ENCODE results near the gene NCOR2.
A peak's percentile ranks its signal among the peaks of the same experiment; 100 is the strongest.

NCOR2 gene

GRCh38 chr12:124543590-124544310 is 23.7 kb downstream of the NCOR2 start:
- Histone ChIP-seq H3K4me1 (peaks cover 4% of the 10 kb centered on the region; the same call in 1 of the 2 replicates), H3K4me3 (no peak overlapping the region), H3K9me3 (no peaks in the 10 kb centered on the region), H3K27me3 (ENCODE audit: low read depth) (no peaks in the 10 kb centered on the region), H3K36me3 (replicated peaks) (no peaks in the 10 kb centered on the region; the same call in 1 of the 2 replicates)
- in situ Hi-C loops (cut with MboI; ENCODE audit: low sequenced_read_pairs): no loop called here
- no peak for DNase-seq (ENCODE audit: low spot score in 2 of 2)

DNA sequence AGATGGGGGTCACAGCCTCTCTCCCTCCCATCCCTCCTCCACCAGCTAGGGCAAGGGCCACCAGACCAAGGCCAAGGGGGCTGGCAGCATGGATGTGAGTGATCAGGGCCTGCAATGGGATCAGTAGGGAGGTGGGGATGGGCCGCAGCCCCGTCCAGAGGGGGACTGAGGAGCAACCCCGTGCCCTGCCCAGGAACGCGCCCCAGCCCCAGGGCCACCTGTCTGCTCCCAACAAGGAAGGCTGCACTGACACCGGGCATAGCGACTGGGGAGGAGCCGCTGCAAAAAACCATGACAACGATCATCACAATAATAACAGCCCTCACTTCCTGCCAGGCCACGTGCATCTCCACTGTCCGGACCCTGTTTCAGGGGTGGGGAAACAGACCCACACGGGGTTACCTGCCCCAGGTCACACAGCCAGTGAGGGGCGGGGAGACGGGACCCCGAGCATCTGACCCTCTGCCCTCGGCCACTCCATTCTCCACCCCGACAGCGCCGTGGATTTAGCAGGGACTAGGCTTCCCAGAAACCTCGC is 24.3 kb downstream of the NCOR2 start:
- Histone ChIP-seq H3K36me3 (replicated peaks) (no peaks in the 10 kb centered on the region; the same call in 1 of the 2 replicates), H3K4me1 (peaks cover 4% of the 10 kb centered on the region; the same call in 1 of the 2 replicates), H3K9me3 (no peaks in the 10 kb centered on the region), H3K27me3 (ENCODE audit: low read depth) (no peaks in the 10 kb centered on the region), H3K4me3 (no peak overlapping the region)
- in situ Hi-C loops (cut with MboI; ENCODE audit: low sequenced_read_pairs): no loop called here
- peak in 1 of 2 experiments; percentile 39 for DNase-seq (ENCODE audit: low spot score in 2 of 2)

DNA sequence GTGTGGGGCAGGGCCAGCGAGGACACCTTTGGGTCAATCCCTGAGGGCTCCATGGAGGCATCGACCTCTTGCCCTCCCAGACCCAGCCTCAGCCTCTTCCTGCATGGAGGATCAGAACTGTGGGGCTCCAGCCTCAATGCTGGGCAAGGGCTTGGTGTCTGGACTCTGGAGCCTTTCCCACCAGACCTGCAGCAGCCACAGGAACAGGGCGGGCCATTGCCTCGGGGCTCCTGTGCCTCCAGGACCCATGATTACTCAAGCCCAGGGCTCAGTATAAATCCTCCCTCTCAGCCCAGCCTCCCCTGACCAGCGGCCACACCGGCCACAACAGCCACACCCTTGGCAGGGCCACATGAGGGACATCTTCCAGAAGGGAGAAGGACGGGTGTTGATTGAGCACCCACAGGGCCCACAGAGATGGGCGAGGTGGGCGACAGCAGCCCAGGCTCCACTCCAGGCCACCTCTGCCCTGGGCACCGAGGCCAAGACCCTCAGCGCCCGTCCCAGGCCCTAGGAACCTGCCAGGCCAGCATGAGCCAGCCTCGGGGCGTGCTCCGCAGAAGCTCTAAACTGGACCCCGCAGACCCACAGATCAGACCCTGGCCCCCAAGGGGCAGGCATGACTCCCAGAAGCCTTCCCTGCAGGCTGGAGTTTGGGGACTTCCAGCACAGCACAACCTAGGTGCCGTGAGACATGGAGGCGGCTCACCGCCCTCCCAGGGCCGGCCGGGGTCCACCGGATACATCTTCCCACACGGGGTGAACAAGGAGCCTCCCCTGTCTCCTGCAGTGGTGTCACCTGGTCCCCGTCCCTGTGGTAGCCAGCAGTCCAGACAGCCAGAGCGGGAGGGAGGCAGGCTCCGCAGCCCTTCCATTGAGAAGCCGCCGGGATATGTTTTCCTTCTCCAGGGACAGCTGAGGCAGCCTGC is 25.1 kb downstream of the NCOR2 start:
- H3K4me3 ChIP-seq: no peak overlapping the region
- H3K4me1 ChIP-seq: peaks cover 4% of the 10 kb centered on the region; the same call in 1 of the 2 replicates
- H3K36me3 ChIP-seq (replicated peaks): no peaks in the 10 kb centered on the region; the same call in 1 of the 2 replicates
- in situ Hi-C loops (cut with MboI; ENCODE audit: low sequenced_read_pairs): no loop called here
- H3K9me3 ChIP-seq: no peaks in the 10 kb centered on the region
- DNase-seq (ENCODE audit: low spot score in 2 of 2): no peak
- H3K27me3 ChIP-seq (ENCODE audit: low read depth): no peaks in the 10 kb centered on the region

GRCh38 chr12:124541322-124541721 is 26.1 kb downstream of the NCOR2 start:
- Histone ChIP-seq H3K36me3 (replicated peaks) (no peaks in the 10 kb centered on the region; the same call in 1 of the 2 replicates), H3K4me3 (no peak overlapping the region), H3K27me3 (ENCODE audit: low read depth) (no peaks in the 10 kb centered on the region), H3K4me1 (peaks cover 4% of the 10 kb centered on the region; the same call in 1 of the 2 replicates), H3K9me3 (no peaks in the 10 kb centered on the region)
- DNase-seq (ENCODE audit: low spot score in 2 of 2): no peak
- in situ Hi-C loops (cut with MboI; ENCODE audit: low sequenced_read_pairs): no loop called here

GRCh38 chr12:124539084-124540041 is 28.0 kb downstream of the NCOR2 start:
- DNase-seq (ENCODE audit: low spot score in 2 of 2): no peak
- in situ Hi-C loops (cut with MboI; ENCODE audit: low sequenced_read_pairs): no loop called here
- H3K27me3 ChIP-seq (ENCODE audit: low read depth): no peaks in the 10 kb centered on the region
- H3K36me3 ChIP-seq (replicated peaks): peaks cover 1% of the 10 kb centered on the region; the same call in 1 of the 2 replicates
- no peaks in the 10 kb centered on the region for H3K9me3 ChIP-seq
- no peak overlapping the region for H3K4me3 ChIP-seq
- H3K4me1 ChIP-seq: peaks cover 3% of the 10 kb centered on the region; the same call in 1 of the 2 replicates

DNA sequence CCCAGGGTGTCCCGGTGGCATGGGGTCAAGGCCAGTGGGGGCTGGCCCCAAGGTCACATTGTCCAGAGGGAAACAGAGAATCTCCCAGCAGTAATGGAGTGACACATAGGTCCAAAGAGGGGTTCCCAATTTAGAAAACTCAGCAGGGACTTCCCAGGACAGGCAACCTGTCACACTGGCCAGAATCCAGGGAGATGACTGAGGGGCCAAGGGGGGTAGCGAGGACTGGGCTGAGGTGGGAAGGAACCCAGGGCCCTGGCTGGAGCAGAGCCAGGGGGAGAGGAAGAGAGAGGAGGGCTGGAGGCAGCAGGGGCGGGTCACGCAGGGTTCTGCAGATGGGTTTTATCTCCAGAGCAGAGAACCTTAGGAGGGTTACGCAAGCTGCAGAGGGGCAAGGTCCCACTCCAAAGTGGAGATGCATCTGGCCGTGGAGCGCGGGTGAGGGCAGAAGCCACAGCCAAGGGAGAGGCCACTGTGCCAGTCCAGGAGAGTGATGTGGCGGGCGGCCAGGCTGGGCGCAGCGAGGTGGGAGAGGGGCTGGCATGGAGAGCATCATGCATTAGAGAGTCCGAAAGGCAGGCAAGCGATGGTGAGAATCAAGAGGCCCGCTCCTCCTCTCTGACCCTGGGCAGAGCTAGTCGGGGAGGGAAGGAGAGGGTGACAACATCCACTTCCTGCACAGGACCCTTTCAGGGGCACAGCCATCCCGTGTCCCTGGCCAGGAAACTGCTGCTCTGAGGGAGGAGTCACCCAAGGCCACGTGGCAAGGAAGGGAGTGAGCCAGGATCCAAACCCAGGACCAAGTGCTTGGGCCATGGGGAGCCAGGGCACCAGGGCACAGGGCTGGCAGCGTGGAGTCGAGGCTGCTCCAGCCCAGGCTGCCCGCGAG is 29.0 kb downstream of the NCOR2 start:
- in situ Hi-C loops (cut with MboI; ENCODE audit: low sequenced_read_pairs): no loop called here
- Histone ChIP-seq H3K27me3 (ENCODE audit: low read depth) (no peaks in the 10 kb centered on the region), H3K36me3 (replicated peaks) (peaks cover 2% of the 10 kb centered on the region; the same call in 1 of the 2 replicates), H3K9me3 (no peaks in the 10 kb centered on the region), H3K4me1 (no peaks in the 10 kb centered on the region), H3K4me3 (no peak overlapping the region)
- DNase-seq (ENCODE audit: low spot score in 2 of 2): no peak

- in situ Hi-C loops (cut with MboI; ENCODE audit: low sequenced_read_pairs): no loop called here
- Histone ChIP-seq H3K27me3 (ENCODE audit: low read depth) (no peaks in the 10 kb centered on the region), H3K36me3 (replicated peaks) (peaks cover 2% of the 10 kb centered on the region; the same call in 1 of the 2 replicates), H3K9me3 (no peaks in the 10 kb centered on the region), H3K4me1 (no peaks in the 10 kb centered on the region), H3K4me3 (no peak overlapping the region)
- no peak for DNase-seq (ENCODE audit: low spot score in 2 of 2)
These were observed 29.8 kb downstream of the NCOR2 start for GRCh38 chr12:124537525-124538193.

DNA sequence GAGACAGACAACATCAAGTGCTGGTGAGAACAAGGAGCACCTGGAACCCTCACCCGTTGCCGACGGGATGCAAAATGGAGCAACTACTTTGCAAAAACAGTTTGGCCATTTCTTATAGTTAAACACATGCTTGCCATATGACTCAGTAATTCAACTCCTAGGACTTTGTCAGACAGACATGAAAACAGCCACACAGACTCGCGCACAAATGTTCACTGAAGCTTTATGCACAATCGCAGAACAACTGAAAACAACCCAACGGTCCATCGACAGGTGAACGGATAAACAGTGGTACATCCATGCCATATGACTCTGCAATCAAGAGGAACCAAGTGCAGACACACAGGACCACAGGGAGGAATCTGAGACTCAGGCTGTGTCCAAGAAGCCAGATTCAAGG is 30.8 kb downstream of the NCOR2 start:
- no peak overlapping the region; the same call in 1 of the 2 replicates for H3K4me3 ChIP-seq
- H3K9me3 ChIP-seq: no peaks in the 10 kb centered on the region
- DNase-seq (ENCODE audit: low spot score in 2 of 2): no peak
- H3K27me3 ChIP-seq (ENCODE audit: low read depth): no peaks in the 10 kb centered on the region
- in situ Hi-C loops (cut with MboI; ENCODE audit: low sequenced_read_pairs): no loop called here
- no peaks in the 10 kb centered on the region for H3K4me1 ChIP-seq
- peaks cover 2% of the 10 kb centered on the region; the same call in 1 of the 2 replicates for H3K36me3 ChIP-seq (replicated peaks)

- Histone ChIP-seq H3K9me3 (no peaks in the 10 kb centered on the region), H3K4me1 (no peaks in the 10 kb centered on the region), H3K36me3 (replicated peaks) (peaks cover 2% of the 10 kb centered on the region; the same call in 1 of the 2 replicates), H3K4me3 (no peak overlapping the region), H3K27me3 (ENCODE audit: low read depth) (no peaks in the 10 kb centered on the region)
- no peak for DNase-seq (ENCODE audit: low spot score in 2 of 2)
- in situ Hi-C loops (cut with MboI; ENCODE audit: low sequenced_read_pairs): no loop called here
These were observed 32.4 kb downstream of the NCOR2 start for GRCh38 chr12:124534776-124535740.

- no peak overlapping the region for H3K4me3 ChIP-seq
- in situ Hi-C loops (cut with MboI; ENCODE audit: low sequenced_read_pairs): no loop called here
- H3K9me3 ChIP-seq: no peaks in the 10 kb centered on the region
- peaks cover 2% of the 10 kb centered on the region; the same call in 1 of the 2 replicates for H3K36me3 ChIP-seq (replicated peaks)
- DNase-seq (ENCODE audit: low spot score in 2 of 2): no peak
- H3K4me1 ChIP-seq: no peaks in the 10 kb centered on the region
- no peaks in the 10 kb centered on the region for H3K27me3 ChIP-seq (ENCODE audit: low read depth)
These were observed 34.0 kb downstream of the NCOR2 start for GRCh38 chr12:124533456-124533855.

- in situ Hi-C loops (cut with MboI; ENCODE audit: low sequenced_read_pairs): no loop called here
These were observed 34.4 kb downstream of the NCOR2 start for GRCh38 chr12:124532967-124533366.

More at GRCh38 chr12:124532967-124533366, 34.4 kb downstream of the NCOR2 start:
- Histone ChIP-seq H3K4me3 (no peak overlapping the region), H3K27me3 (ENCODE audit: low read depth) (no peaks in the 10 kb centered on the region), H3K4me1 (no peaks in the 10 kb centered on the region), H3K9me3 (no peaks in the 10 kb centered on the region), H3K36me3 (replicated peaks) (peaks cover 2% of the 10 kb centered on the region; the same call in 1 of the 2 replicates)
- no peak for DNase-seq (ENCODE audit: low spot score in 2 of 2)

All from HAP-1 (cell line).